Mucosa of stomach (tissue), 1 donor: ENCODE data around the gene NBEA.

Source experiments
- H3K27me3 ChIP-seq: one replicate; pipeline ENCODE4 v1.7.0; 2013; ENCODE audit warnings: mild to moderate bottlenecking, low read length; ENCODE audit not compliant: control insufficient read depth, insufficient read depth
- H3K36me3 ChIP-seq: one replicate; pipeline ENCODE4 v1.7.0; 2013; ENCODE audit warnings: low read length; ENCODE audit not compliant: control insufficient read depth, insufficient read depth
- H3K4me1 ChIP-seq: one replicate; pipeline ENCODE4 v1.7.0; 2013; ENCODE audit warnings: mild to moderate bottlenecking, low read length; ENCODE audit not compliant: control insufficient read depth, insufficient read depth
- H3K4me3 ChIP-seq: one replicate; pipeline ENCODE4 v1.7.0; 2013; ENCODE audit warnings: low read length
- H3K9ac ChIP-seq: one replicate; pipeline ENCODE4 v1.7.0; 2013; ENCODE audit warnings: mild to moderate bottlenecking, low read length, moderate library complexity
- H3K9me3 ChIP-seq: one replicate; pipeline ENCODE4 v1.7.0; 2013; ENCODE audit warnings: mild to moderate bottlenecking, low read length, moderate library complexity; ENCODE audit not compliant: control insufficient read depth
- donor health status: Pancreatic carcinoma.

The NBEA gene

DNA sequence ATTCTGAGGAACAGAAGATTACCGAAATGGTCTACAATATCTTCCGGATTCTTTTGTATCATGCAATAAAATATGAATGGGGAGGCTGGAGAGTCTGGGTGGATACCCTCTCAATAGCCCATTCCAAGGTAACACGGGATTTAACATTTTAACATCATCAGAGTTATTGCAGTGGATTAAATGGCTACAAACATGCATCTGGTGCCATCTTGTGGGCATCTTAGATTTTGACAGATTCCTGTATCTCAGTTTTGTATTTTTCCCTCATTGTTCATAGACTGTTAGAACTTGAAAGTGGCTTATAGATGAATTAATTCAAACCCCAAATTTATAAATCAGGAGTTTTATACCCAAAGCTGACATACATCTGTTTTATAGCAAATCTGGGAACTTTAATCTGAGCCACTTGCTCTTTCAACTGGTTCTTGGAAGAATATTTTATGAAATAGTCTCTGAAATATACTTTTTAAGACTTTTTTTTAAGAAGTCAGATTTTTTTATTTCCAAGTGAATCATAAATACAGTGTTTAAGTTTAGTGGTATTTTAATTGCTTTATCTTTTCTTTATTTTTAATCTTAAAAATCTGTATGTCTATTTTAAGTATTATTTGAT lies 215.2 kb downstream of the NBEA start:
- no peak overlapping the region for H3K9ac ChIP-seq
- no peaks in the 10 kb centered on the region for H3K36me3 ChIP-seq
- H3K4me3 ChIP-seq = no peak overlapping the region
- no peaks in the 10 kb centered on the region for H3K9me3 ChIP-seq
- H3K27me3 ChIP-seq = no peaks in the 10 kb centered on the region
- H3K4me1 ChIP-seq = no peaks in the 10 kb centered on the region

DNA sequence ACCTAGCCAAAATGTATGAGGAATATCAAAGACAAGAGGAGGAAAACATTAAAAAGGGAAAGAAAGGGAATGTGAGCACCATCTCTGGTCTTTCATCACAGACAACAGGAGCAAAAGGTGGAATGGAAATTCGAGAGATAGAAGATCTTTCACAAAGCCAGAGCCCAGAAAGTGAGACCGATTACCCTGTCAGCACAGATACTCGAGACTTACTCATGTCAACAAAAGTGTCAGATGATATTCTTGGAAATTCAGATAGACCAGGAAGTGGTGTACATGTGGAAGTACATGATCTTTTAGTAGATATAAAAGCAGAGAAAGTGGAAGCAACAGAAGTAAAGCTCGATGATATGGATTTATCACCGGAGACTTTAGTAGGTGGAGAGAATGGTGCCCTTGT lies 217.0 kb downstream of the NBEA start:
- Histone ChIP-seq H3K4me1 (no peaks in the 10 kb centered on the region), H3K9me3 (no peaks in the 10 kb centered on the region), H3K36me3 (no peaks in the 10 kb centered on the region), H3K4me3 (no peak overlapping the region), H3K27me3 (no peaks in the 10 kb centered on the region), H3K9ac (no peak overlapping the region)

DNA sequence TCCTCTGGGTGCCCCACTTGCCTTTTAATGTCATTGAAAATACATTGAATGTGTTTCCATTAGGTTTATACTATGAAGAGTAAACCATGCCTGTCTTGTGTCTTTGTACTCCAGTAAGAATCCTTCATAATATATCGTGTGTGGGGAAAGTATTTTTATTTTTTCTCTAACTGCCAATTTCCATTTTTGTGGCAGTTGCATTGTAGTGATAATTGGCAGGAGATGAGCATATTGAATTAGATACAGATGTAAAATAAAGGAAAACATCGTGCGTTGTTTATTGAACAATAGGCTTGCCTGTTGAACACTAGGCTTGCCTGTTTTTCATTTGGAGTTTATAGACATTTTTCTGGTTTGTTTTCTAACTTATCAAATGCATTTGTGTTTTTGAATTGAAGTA lies 218.8 kb downstream of the NBEA start:
- no peak overlapping the region for H3K4me3 ChIP-seq
- no peak overlapping the region for H3K9ac ChIP-seq
- H3K27me3 ChIP-seq = no peaks in the 10 kb centered on the region

DNA sequence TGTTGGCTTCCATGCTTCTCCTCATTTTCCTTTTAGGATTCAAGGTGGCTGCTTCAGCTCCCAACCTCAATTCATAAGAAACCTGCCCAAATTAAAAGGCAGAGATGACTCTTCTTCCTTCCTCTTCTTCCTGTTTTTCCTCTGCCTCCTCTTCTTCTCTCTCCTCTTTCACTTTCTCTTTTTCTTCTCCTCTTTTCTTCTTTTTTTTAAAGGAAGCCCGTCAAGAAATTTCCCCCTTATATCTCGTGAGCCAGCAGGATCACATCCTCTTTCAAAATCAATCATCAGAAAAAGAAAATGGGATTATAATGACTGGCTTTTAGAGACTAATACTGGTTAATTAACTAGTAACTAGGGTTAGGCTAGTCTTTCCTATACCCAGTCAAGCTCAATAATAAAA lies 220.3 kb downstream of the NBEA start:
- Histone ChIP-seq H3K4me3 (no peak overlapping the region), H3K36me3 (no peaks in the 10 kb centered on the region), H3K27me3 (no peaks in the 10 kb centered on the region), H3K9me3 (no peaks in the 10 kb centered on the region), H3K9ac (no peak overlapping the region), H3K4me1 (no peaks in the 10 kb centered on the region)

More for the DNA sequence above, 218.8 kb downstream of the NBEA start:
- H3K4me1 ChIP-seq = no peaks in the 10 kb centered on the region
- no peaks in the 10 kb centered on the region for H3K36me3 ChIP-seq
- no peaks in the 10 kb centered on the region for H3K9me3 ChIP-seq

DNA sequence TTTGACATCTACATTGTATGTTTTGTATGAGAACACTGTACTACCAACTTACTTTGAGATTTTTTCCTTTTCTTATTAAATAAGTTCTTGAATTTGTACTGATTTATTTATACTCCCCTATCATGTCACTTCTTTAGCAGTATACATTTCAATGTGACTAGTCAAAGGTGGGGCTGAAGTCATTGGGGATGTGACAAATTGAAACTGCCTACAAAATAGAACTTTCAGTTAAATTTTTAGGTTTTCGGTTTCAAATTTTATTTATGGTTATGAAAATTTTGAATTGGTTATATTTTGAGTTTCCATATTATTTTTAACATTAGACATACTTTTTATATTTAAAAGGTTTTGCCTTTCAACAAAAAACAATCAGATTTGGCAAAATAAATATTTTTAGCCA lies 221.6 kb downstream of the NBEA start:
- H3K4me3 ChIP-seq = no peak overlapping the region
- H3K36me3 ChIP-seq = no peaks in the 10 kb centered on the region
- H3K9me3 ChIP-seq = no peaks in the 10 kb centered on the region
- no peak overlapping the region for H3K9ac ChIP-seq
- no peaks in the 10 kb centered on the region for H3K4me1 ChIP-seq
- no peaks in the 10 kb centered on the region for H3K27me3 ChIP-seq

DNA sequence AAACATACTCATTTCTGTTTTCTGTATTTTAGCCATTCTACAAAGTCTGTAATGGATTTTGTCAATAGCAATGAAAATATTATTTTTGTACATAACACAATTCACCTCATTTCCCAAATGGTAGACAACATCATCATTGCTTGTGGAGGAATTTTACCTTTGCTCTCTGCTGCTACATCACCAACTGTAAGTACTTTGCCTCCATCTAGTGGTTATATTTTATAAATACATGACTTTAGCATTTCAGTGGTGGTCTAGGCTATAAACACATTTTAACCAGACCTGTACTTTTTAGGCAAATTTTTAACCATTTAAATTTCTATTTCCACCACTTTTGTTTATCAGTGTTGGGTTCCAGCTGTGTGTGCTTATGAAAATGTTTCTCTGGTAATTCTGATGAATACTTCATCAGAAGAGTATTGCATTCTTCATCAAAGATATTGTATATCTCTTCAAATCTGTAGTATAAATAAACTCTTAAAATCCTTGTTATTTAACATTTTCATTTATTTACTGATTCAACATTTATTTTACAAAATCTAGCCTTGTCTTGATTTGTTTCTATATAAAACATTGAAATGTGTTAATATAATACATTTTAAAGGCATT lies 222.4 kb downstream of the NBEA start:
- no peak overlapping the region for H3K9ac ChIP-seq
- no peaks in the 10 kb centered on the region for H3K4me1 ChIP-seq
- no peaks in the 10 kb centered on the region for H3K36me3 ChIP-seq
- H3K4me3 ChIP-seq = no peak overlapping the region
- no peaks in the 10 kb centered on the region for H3K9me3 ChIP-seq
- H3K27me3 ChIP-seq = no peaks in the 10 kb centered on the region

DNA sequence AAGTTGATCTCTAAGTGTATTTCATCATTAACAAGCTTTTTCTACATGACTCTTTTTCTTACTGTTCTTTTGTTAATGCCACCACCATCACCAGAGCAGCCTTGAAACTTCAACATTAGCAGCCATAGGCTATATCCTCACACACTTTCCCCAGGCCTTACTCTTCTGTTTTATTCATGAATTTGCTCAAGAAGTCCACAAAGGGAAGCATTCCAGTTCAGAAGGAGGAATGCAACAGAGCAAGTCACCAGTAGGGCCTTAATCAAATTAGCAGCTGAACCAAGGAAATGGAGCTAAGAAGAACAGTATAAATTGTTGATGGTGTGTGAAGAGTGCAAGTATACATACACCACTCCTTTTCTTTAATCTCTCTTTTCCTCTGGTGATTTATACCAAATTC lies 223.1 kb downstream of the NBEA start:
- H3K27me3 ChIP-seq = no peaks in the 10 kb centered on the region
- H3K36me3 ChIP-seq = no peaks in the 10 kb centered on the region
- no peak overlapping the region for H3K9ac ChIP-seq
- no peaks in the 10 kb centered on the region for H3K9me3 ChIP-seq
- no peak overlapping the region for H3K4me3 ChIP-seq
- no peaks in the 10 kb centered on the region for H3K4me1 ChIP-seq

DNA sequence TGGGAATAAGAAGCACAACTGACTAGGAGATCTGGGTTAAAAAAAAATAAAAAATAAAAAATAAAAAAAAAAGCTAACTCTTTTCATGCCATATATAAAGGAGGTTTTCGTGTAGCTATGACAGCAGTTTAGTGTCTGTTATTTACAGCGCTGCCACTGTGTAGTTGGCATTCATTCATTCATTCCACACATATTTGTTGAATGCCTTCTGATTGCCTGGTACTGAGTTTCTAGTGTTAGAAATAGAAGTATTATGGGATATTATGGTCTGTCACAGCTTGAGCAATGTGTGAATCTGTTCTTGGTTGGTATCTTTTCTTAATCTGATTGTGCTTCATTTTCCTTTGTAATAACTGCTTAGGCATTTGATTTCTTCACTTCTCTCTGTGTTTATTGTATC lies 237.4 kb downstream of the NBEA start:
- Histone ChIP-seq H3K9ac (no peak overlapping the region), H3K9me3 (no peaks in the 10 kb centered on the region), H3K36me3 (no peaks in the 10 kb centered on the region), H3K27me3 (no peaks in the 10 kb centered on the region), H3K4me1 (no peaks in the 10 kb centered on the region), H3K4me3 (no peak overlapping the region)

DNA sequence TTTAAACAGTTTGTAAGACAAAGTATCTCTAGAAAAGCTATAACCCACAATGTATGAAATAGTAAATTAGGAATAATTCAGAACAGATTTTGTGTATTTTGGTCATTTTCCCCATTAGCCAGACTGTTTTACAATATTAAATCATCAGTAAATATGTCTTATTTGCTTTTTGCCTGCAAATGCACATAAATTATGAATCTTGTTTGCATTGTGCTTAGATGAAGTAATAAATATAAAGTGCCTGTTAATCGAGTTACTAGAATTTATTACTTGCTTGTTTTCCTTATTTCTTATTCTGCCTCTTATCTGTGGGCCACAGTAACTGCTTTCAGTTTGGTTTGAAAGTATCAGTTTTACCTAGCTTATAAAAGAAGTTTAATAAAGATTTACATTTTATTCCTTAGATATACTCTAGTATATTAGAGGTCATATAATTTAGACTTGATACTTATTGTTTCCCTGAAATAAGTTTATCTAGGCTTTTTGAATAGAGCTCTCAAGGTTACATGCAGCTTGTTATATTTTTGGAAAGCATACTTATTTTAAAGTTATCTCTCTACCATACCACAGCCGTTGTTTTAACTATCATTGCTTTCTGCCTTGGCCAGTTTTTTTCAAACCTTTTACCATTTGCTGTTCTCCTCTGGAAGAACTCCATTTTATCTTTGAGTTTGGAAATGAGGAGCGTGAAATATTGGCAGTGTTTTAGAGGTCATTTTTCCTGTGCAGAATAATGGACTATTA lies 238.0 kb downstream of the NBEA start:
- no peaks in the 10 kb centered on the region for H3K36me3 ChIP-seq
- H3K9me3 ChIP-seq = no peaks in the 10 kb centered on the region
- H3K4me1 ChIP-seq = no peaks in the 10 kb centered on the region
- H3K9ac ChIP-seq = no peak overlapping the region
- H3K27me3 ChIP-seq = no peaks in the 10 kb centered on the region
- no peak overlapping the region for H3K4me3 ChIP-seq

DNA sequence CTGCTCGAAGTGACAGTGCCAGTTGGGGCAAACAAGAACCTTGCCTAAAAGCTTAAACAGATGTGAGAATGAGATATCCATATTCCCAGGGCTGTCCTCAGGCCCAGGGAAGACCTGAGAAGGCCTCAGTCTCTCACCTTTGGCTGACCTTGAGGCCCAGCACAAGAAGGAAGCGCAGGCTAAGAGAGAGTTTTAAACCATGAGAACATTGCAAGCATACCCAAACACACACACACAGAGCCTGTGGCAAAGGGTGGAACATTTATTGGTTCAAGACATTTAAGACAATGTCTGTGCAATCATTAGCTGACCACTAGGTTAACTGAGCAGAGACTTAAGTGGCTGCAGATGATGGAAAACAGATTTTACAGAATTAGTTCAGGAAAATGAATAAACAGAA lies 248.2 kb downstream of the NBEA start:
- Histone ChIP-seq H3K27me3 (no peaks in the 10 kb centered on the region), H3K4me3 (no peak overlapping the region), H3K9ac (no peak overlapping the region), H3K36me3 (no peaks in the 10 kb centered on the region), H3K9me3 (no peaks in the 10 kb centered on the region), H3K4me1 (no peaks in the 10 kb centered on the region)

DNA sequence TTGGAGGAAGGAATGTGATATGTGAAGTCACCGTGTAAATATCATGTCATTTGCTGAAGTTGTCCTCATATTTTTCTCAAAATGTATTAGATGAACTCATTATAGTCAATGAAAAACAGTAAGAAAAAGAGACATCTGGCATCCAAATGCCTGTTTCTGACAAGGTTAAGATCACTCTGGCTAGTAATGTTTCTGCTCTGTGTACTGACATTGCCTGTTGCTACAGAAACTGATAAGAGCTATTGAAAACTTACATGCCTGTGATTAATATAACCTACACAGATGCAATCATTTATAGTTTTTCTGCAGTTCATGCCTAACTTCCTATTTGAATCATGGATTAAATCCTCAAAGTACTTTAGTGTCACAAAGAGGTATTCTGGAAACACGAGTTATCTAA lies 249.8 kb downstream of the NBEA start:
- Histone ChIP-seq H3K36me3 (no peaks in the 10 kb centered on the region), H3K4me1 (no peaks in the 10 kb centered on the region), H3K9me3 (no peaks in the 10 kb centered on the region), H3K9ac (no peak overlapping the region), H3K4me3 (no peak overlapping the region), H3K27me3 (no peaks in the 10 kb centered on the region)

DNA sequence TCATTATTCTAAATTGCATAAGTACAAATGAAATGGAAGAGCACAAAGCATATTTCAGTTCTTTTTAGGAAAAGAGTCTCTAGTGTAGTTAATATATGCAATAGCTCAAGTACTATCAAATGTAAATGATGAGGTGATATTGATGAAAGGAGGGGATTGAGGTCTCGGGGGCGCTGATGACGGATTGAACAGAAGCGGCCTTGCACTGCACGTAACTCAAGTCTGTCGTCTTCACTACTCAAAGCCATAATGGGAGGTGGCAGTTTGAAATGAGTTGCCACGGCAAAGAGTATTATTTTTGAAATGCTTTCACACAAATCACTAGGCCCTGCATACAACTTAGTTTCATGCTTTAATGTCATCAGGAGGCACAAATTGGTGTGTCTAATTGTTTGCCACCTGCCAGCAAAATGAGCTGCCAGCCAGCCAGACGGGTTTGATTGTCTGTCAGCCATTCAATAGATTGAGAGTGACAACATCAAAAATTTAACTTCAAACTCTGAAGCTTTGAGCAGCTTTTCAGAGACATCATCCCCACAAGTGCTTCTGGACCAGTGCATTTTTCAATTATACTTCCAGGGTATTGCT lies 256.6 kb downstream of the NBEA start:
- Histone ChIP-seq H3K9me3 (no peaks in the 10 kb centered on the region), H3K36me3 (no peaks in the 10 kb centered on the region), H3K4me1 (no peaks in the 10 kb centered on the region), H3K9ac (no peak overlapping the region), H3K27me3 (no peaks in the 10 kb centered on the region), H3K4me3 (no peak overlapping the region)
